K562 (cell line): ENCODE data around the gene ISG20L2. TPM values are rescaled to one million over a fixed set of nuclear protein-coding genes. Genes with fewer than 3 reads are reported as not detected.

Source experiments
- ATAC-seq: fragments of 200-7000 bp; cut with Tn5 transposase; 3 replicates; pipeline ENCODE4 v1.9.1; 2020; ENCODE audit warnings: moderate library complexity
- BruUV-seq: library from RNA; stranded (reverse); fragments of 400-500 nt; replicated peaks from 2 replicates; lab custom pipeline; 2021; lab: Mats Ljungman, UMichigan
- CTCF ChIA-PET: fragments of 300-600 bp; formaldehyde crosslinking; extraction: SDS; loops from one replicate; lab custom pipeline; 2021; ENCODE audit warnings: low intra/inter-chr PET ratio; lab: Yijun Ruan, JAX
- POLR2A ChIA-PET: fragments of 300-600, 350-650 bp; sonication (Branson Sonifier 250); formaldehyde crosslinking; extraction: SDS; loops from one replicate; lab custom pipeline; 2021; ENCODE audit warnings: antibody characterized with exemption, inconsistent platforms; lab: Yijun Ruan, JAX
- DNase-seq, 4 experiments: peaks; one replicate each; pipeline versions ENCODE4 v3.0.0 to v3.0.0-alpha.2; 2011 to 2018; ENCODE audit warnings: low spot score in 3 of 4, mixed read lengths in 3 of 4; ENCODE audit errors: extremely low read depth in 1 of 4
- FAIRE-seq: peaks from 2 replicates; lab custom pipeline; 2011; peaks lifted over from hg19 to GRCh38; lab: Jason Lieb, UNC
- H2AFZ ChIP-seq: 2 replicates; pipeline ENCODE4 v1.6.0; 2011; ENCODE audit warnings: low read depth, low read length, control low read depth, inconsistent platforms
- H3K27ac ChIP-seq: fragments of 200-600 bp; 3 replicates; pipeline ENCODE4 v1.8.0; 2011; ENCODE audit warnings: low read depth, mild to moderate bottlenecking, control low read depth, inconsistent platforms, low read length, moderate library complexity, mixed read lengths; ENCODE audit errors: extremely low read depth
- H3K27me3 ChIP-seq, 2 experiments: fragments of 300-600 bp in 1 of 2; 2 replicates in 1 of 2; 3 replicates in 1 of 2; pipeline versions ENCODE4 v1.6.0 to v1.8.0; 2011; ENCODE audit warnings: inconsistent platforms in 2 of 2, low read length in 2 of 2, mild to moderate bottlenecking in 1 of 2, mixed read lengths in 1 of 2, moderate library complexity in 1 of 2; ENCODE audit not compliant: control insufficient read depth in 2 of 2, insufficient read depth in 2 of 2
- H3K36me3 ChIP-seq: fragments of 300-600 bp; 3 replicates; pipeline ENCODE4 v1.8.0; 2011; ENCODE audit warnings: mild to moderate bottlenecking, low read length, inconsistent platforms; ENCODE audit not compliant: control insufficient read depth, insufficient read depth
- H3K4me1 ChIP-seq, 2 experiments: fragments of 200-600 bp in 1 of 2; replicated peaks in 1 of 2; 2 replicates in 1 of 2; 3 replicates in 1 of 2; pipeline versions ENCODE4 v1.5.1 to v1.8.0; 2011; ENCODE audit warnings: inconsistent platforms in 2 of 2, low read length in 2 of 2, mild to moderate bottlenecking in 1 of 2, mixed read lengths in 1 of 2, moderate library complexity in 1 of 2; ENCODE audit not compliant: control insufficient read depth in 2 of 2, insufficient read depth in 2 of 2
- H3K4me2 ChIP-seq: 2 replicates; pipeline ENCODE4 v1.6.1; 2011; ENCODE audit warnings: low read length, control low read depth, inconsistent platforms, mixed read lengths; ENCODE audit not compliant: insufficient read depth
- H3K4me3 ChIP-seq: fragments of 200-600 bp; sonication (generic), shearing (Covaris generic); 2 replicates; pipeline ENCODE4 v1.5.1; 2016; ENCODE audit warnings: control low read depth, inconsistent platforms
- H3K79me2 ChIP-seq: fragments of 200-600 bp; 3 replicates; pipeline ENCODE4 v1.8.0; 2011; ENCODE audit warnings: low read length, inconsistent platforms; ENCODE audit not compliant: control insufficient read depth, insufficient read depth
- H3K9ac ChIP-seq, 2 experiments: 2 replicates each; pipeline versions ENCODE4 v1.6.0 to v1.6.1; 2011; ENCODE audit warnings: low read depth in 2 of 2, low read length in 2 of 2, control low read depth in 1 of 2, inconsistent platforms in 1 of 2, mild to moderate bottlenecking in 1 of 2, mixed read lengths in 1 of 2; ENCODE audit not compliant: insufficient read depth in 1 of 2
- H3K9me1 ChIP-seq: one replicate; pipeline ENCODE4 v1.6.0; 2011; ENCODE audit warnings: inconsistent platforms, mild to moderate bottlenecking, low read length, moderate library complexity; ENCODE audit not compliant: control insufficient read depth, insufficient read depth
- H3K9me3 ChIP-seq: replicated peaks from 2 replicates; pipeline ENCODE4 v1.5.1; 2011; ENCODE audit warnings: low read depth, low read length, inconsistent platforms; ENCODE audit not compliant: control insufficient read depth, insufficient read depth
- H4K20me1 ChIP-seq: replicated peaks from 2 replicates; pipeline ENCODE4 v1.6.1; 2011; ENCODE audit warnings: low read length, inconsistent platforms, mixed read lengths; ENCODE audit not compliant: control insufficient read depth, insufficient read depth
- DIDO1 ChIP-seq: fragments of 450-650 bp; IDR thresholded peaks from 2 replicates; pipeline ENCODE4 v1.6.1; 2016; ENCODE audit warnings: low read depth, missing biosample characterization, missing genetic modification characterization
- GABPA ChIP-seq: fragments of 200-800 bp; sonication (Bioruptor generic); conservative IDR thresholded peaks from 2 replicates; pipeline ENCODE4 v1.6.1; 2016; ENCODE audit warnings: low read depth, missing genetic modification characterization, missing compliant biosample characterization
- WGBS: fragments of 100-300 bp; shearing (Covaris generic); methylation state at CpG from one replicate; pipeline ENCODE4 v1.1.6; 2016; ENCODE audit warnings: low coverage, mixed read lengths; ENCODE audit not compliant: insufficient coverage; ENCODE audit errors: missing lambda C conversion rate; 5-methylcytosine and 5-hydroxymethylcytosine counted together
- in situ Hi-C: fragments of 300-500 bp; cut with MboI; formaldehyde crosslinking; loops from 4 replicates; pipeline ENCODE4 v1.15.0; 2018; ENCODE audit warnings: inconsistent platforms, mixed read lengths
- intact Hi-C: fragments of 100-400 bp; cut with micrococcal nuclease; formaldehyde crosslinking; loops from 2 replicates; pipeline ENCODE4 v1.14.2; 2022
- polyA plus RNA-seq, 8 experiments: library from polyadenylated mRNA; depleted of rRNA in 4 of 8; stranded (reverse) in 5 of 8; unstranded in 3 of 8; fragments of >200 nt; fragmentation: Nextera tagmentation in 2 of 8; fragmentation: Illumina TruSeq in 1 of 8; extraction: Ambion mirVana in 2 of 8; extraction: Trizol in 1 of 8; gene quantifications; 2 replicates each; pipeline versions ENCODE4 v1.2.1 to v1.2.3, GENCODE V29; 2011 to 2014; ENCODE audit warnings: inconsistent platforms in 1 of 8, missing spikeins in 1 of 8
- total RNA-seq, 7 experiments: library from RNA; depleted of rRNA in 6 of 7; stranded (reverse); fragments of >200 nt in 6 of 7; fragmentation: Illumina TruSeq in 2 of 7; extraction: Trizol in 2 of 7; gene quantifications; 2 replicates each; pipeline versions ENCODE4 v1.2.1 to v1.2.3, GENCODE V29; 2011 to 2021; ENCODE audit warnings: low replicate concordance in 1 of 7
- TF ChIP-seq, protein P1 (sequence below): fragments of 450-650 bp; IDR thresholded peaks from 2 replicates; pipeline ENCODE4 v1.7.1; 2018; ENCODE audit warnings: mild to moderate bottlenecking, low read depth; ENCODE audit not compliant: partially characterized antibody
- TF ChIP-seq, protein P2 (sequence below), 2 experiments: fragments of 450-650 bp in 1 of 2; sonication (generic) in 1 of 2; formaldehyde crosslinking in 1 of 2; IDR thresholded peaks; 2 replicates each; pipeline versions ENCODE4 v1.7.1 to v1.9.0; 2016 to 2022; ENCODE audit warnings: inconsistent platforms in 1 of 2, mild to moderate bottlenecking in 1 of 2, missing genetic modification reagents in 1 of 2
- TF ChIP-seq, protein P3 (sequence below), 2 experiments: fragments of 450-650 bp; IDR thresholded peaks; 2 replicates each; pipeline ENCODE4 v1.6.1; 2016

ISG20L2 gene
- total and polyA plus RNA-seq, 9 of the 15 experiments (the other 6 are each of a cell fraction or from before 2014, with no cell fraction given) = 21.3 to 130 (median 50.3) TPM

DNA sequence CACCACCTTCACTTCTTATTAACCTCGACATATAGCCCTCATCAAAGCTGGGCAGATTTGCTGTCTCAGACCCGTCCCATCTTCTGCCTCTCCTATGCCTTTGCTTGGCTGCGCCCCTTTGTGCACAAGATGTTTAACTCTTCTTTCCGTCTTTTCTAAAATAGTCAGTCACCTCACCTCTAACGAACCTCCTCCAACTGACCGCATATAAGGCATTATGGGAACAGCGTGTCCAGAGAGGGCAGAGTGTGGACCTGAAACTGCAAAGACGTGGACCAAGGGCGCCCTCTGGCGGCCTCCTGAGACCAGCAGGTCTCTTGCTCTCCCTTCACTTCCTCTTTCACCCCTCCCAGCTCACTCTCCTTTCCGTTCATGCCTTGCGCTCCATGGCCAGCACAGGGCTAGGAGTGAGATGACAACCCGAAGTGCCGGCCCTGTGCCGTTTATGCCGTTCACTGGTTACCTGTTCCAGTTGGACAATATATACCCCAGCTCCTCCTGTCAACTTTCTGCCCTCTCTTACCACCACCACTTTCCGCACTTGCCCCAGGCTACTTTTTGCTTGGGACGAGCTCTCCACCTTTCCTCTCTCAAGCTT lies 2.8 kb downstream of the ISG20L2 start:
- intact Hi-C loops = loop anchor here (1.0 to 5.0 kb wide), 8 partner anchors 19 to 197 kb away; partner anchors contain the start of genes LRRC71, NTRK1 and PRCC
- H3K79me2 ChIP-seq = peaks cover 82% of the 10 kb centered on the region
- under 1% methylated on average over 17 of the region's 18 CpGs for WGBS
- DNase-seq (peak; percentile 70 to 98 (median 82)), ATAC-seq (peak; percentile 85), FAIRE-seq (peak; percentile 93)
- H3K27me3 ChIP-seq = no peaks in the 10 kb centered on the region; a peak in 1 of 5 replicates
- peaks cover 13 to 17% of the 10 kb centered on the region in 2 experiments; a peak in 4 of 5 replicates for H3K4me1 ChIP-seq
- POLR2A ChIA-PET = interaction anchor here (0.6 to 5.0 kb wide), 33 partner anchors 9 to 195 kb away, joined by 3 to 60 read pairs (median 4); partner anchors contain the start of genes HDGF, LRRC71, MRPL24 and NES
- in situ Hi-C loops = loop anchor here (5.0 to 25.0 kb wide), 3 partner anchors 42 to 1413 kb away; partner anchors contain the start of genes FDPS, NTRK1, PKLR and PRCC
- 0 out of 2 replicates have a peak overlapping the region, but pooled peaks have one; percentile 25 for H2AFZ ChIP-seq
- H3K27ac ChIP-seq = peak overlapping the region; percentile 82
- no peaks in the 10 kb centered on the region for H3K9me3 ChIP-seq
- peak overlapping the region; percentile 100 for H3K4me2 ChIP-seq
- no peaks in the 10 kb centered on the region for H3K9me1 ChIP-seq
- H3K36me3 ChIP-seq = peaks cover 73% of the 10 kb centered on the region
- CTCF ChIA-PET = interaction anchor here (0.6 to 6.9 kb wide), 18 partner anchors 20 to 194 kb away, joined by 3 to 143 read pairs (median 7); partner anchors contain the start of genes CRABP2, HAPLN2, INSRR and NES
- no TSS peak for BruUV-seq
- peak overlapping the region; percentile 72 to 91 for H3K9ac ChIP-seq
- H3K4me3 ChIP-seq = peak overlapping the region; percentile 76
- peaks cover 31% of the 10 kb centered on the region for H4K20me1 ChIP-seq
- TF ChIP-seq, protein P1, sequence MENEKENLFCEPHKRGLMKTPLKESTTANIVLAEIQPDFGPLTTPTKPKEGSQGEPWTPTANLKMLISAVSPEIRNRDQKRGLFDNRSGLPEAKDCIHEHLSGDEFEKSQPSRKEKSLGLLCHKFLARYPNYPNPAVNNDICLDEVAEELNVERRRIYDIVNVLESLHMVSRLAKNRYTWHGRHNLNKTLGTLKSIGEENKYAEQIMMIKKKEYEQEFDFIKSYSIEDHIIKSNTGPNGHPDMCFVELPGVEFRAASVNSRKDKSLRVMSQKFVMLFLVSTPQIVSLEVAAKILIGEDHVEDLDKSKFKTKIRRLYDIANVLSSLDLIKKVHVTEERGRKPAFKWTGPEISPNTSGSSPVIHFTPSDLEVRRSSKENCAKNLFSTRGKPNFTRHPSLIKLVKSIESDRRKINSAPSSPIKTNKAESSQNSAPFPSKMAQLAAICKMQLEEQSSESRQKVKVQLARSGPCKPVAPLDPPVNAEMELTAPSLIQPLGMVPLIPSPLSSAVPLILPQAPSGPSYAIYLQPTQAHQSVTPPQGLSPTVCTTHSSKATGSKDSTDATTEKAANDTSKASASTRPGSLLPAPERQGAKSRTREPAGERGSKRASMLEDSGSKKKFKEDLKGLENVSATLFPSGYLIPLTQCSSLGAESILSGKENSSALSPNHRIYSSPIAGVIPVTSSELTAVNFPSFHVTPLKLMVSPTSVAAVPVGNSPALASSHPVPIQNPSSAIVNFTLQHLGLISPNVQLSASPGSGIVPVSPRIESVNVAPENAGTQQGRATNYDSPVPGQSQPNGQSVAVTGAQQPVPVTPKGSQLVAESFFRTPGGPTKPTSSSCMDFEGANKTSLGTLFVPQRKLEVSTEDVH = peak; percentile 74
- TF ChIP-seq GABPA (tag) (peak; percentile 67), DIDO1 (tag) (no peak)
- TF ChIP-seq, protein P2, sequence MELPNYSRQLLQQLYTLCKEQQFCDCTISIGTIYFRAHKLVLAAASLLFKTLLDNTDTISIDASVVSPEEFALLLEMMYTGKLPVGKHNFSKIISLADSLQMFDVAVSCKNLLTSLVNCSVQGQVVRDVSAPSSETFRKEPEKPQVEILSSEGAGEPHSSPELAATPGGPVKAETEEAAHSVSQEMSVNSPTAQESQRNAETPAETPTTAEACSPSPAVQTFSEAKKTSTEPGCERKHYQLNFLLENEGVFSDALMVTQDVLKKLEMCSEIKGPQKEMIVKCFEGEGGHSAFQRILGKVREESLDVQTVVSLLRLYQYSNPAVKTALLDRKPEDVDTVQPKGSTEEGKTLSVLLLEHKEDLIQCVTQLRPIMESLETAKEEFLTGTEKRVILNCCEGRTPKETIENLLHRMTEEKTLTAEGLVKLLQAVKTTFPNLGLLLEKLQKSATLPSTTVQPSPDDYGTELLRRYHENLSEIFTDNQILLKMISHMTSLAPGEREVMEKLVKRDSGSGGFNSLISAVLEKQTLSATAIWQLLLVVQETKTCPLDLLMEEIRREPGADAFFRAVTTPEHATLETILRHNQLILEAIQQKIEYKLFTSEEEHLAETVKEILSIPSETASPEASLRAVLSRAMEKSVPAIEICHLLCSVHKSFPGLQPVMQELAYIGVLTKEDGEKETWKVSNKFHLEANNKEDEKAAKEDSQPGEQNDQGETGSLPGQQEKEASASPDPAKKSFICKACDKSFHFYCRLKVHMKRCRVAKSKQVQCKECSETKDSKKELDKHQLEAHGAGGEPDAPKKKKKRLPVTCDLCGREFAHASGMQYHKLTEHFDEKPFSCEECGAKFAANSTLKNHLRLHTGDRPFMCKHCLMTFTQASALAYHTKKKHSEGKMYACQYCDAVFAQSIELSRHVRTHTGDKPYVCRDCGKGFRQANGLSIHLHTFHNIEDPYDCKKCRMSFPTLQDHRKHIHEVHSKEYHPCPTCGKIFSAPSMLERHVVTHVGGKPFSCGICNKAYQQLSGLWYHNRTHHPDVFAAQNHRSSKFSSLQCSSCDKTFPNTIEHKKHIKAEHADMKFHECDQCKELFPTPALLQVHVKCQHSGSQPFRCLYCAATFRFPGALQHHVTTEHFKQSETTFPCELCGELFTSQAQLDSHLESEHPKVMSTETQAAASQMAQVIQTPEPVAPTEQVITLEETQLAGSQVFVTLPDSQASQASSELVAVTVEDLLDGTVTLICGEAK (IDR thresholded peaks at IDR 0.05) = 0 out of 2 replicates have a peak, but pooled peaks have one; percentile 47
- TF ChIP-seq, protein P2 (CRISPR knock-in tag; IDR thresholded peaks at IDR 0.05) = no peak
- TF ChIP-seq, protein P3, sequence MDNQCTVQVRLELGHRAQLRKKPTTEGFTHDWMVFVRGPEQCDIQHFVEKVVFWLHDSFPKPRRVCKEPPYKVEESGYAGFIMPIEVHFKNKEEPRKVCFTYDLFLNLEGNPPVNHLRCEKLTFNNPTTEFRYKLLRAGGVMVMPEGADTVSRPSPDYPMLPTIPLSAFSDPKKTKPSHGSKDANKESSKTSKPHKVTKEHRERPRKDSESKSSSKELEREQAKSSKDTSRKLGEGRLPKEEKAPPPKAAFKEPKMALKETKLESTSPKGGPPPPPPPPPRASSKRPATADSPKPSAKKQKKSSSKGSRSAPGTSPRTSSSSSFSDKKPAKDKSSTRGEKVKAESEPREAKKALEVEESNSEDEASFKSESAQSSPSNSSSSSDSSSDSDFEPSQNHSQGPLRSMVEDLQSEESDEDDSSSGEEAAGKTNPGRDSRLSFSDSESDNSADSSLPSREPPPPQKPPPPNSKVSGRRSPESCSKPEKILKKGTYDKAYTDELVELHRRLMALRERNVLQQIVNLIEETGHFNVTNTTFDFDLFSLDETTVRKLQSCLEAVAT (IDR thresholded peaks at IDR 0.05) = peak in 1 of 2 experiments; percentile 59; a peak in 2 of 4 replicates
